ENCODE data around the gene NKAIN2.
A peak's percentile ranks its signal among the peaks of the same experiment; 100 is the strongest.

Gene NKAIN2

GRCh38 chr6:124490122-124490521 is 686.5 kb downstream of the NKAIN2 start (continued):
- TF ChIP-seq ZNF239 (tag by site-specific recombination; IDR thresholded peaks at IDR 0.05): no peak
- TF ChIP-seq ZNF621 (tag by site-specific recombination; IDR thresholded peaks at IDR 0.05): no peak
- TF ChIP-seq ZNF624 (tag by site-specific recombination; IDR thresholded peaks at IDR 0.05): no peak
- peak; percentile 65; the same call in 1 of the 2 replicates for TF ChIP-seq ZNF501 (tag by site-specific recombination; IDR thresholded peaks at IDR 0.05)
- TF ChIP-seq HIC1 (tag by site-specific recombination; IDR thresholded peaks at IDR 0.05): no peak; the same call in 1 of the 2 replicates
- TF ChIP-seq ZNF654 (tag by site-specific recombination; IDR thresholded peaks at IDR 0.05; ENCODE audit: low read depth): no peak
- no peak for TF ChIP-seq ZNF324 (tag by site-specific recombination; IDR thresholded peaks at IDR 0.05)
- no peak for TF ChIP-seq ZNF214 (tag by site-specific recombination; IDR thresholded peaks at IDR 0.05; ENCODE audit: borderline replicate concordance)
- peak; percentile 69; the same call in 1 of the 2 replicates for TF ChIP-seq OSR2 (tag by site-specific recombination; IDR thresholded peaks at IDR 0.05)
- peak; percentile 63; the same call in 1 of the 2 replicates for TF ChIP-seq OVOL3 (tag by site-specific recombination; IDR thresholded peaks at IDR 0.05)
- TF ChIP-seq REST (tag by site-specific recombination; IDR thresholded peaks at IDR 0.05): no peak
- TF ChIP-seq ZNF549 (tag by site-specific recombination; IDR thresholded peaks at IDR 0.05): no peak
- no peak for TF ChIP-seq ZBTB49 (tag by site-specific recombination; IDR thresholded peaks at IDR 0.05; ENCODE audit: low read depth)
- no peak for TF ChIP-seq ZNF121 (tag by site-specific recombination; IDR thresholded peaks at IDR 0.05)
- TF ChIP-seq FEZF1 (tag by site-specific recombination; IDR thresholded peaks at IDR 0.05): no peak
- TF ChIP-seq ZIC2 (tag by site-specific recombination; IDR thresholded peaks at IDR 0.05): no peak
- TF ChIP-seq INSM2 (tag by site-specific recombination; IDR thresholded peaks at IDR 0.05): peak; percentile 99
- TF ChIP-seq ZNF280D (tag by site-specific recombination; IDR thresholded peaks at IDR 0.05): no peak
- no peak for TF ChIP-seq KLF16 (tag by site-specific recombination; IDR thresholded peaks at IDR 0.05)
- TF ChIP-seq ZNF2 (tag by site-specific recombination; IDR thresholded peaks at IDR 0.05): peak; percentile 59; the same call in 1 of the 2 replicates
- TF ChIP-seq ZSCAN16 (tag by site-specific recombination; IDR thresholded peaks at IDR 0.05): no peak
- TF ChIP-seq ZNF391 (tag by site-specific recombination; IDR thresholded peaks at IDR 0.05; ENCODE audit: borderline replicate concordance, low read depth): peak; percentile 80; the same call in 1 of the 2 replicates
